NT2/D1 (cell line): Measurements from ENCODE around the gene PCDHA2.

ENCODE experiments used
- DNase-seq: peaks from one replicate; pipeline ENCODE4 v3.0.0-alpha.2; 2011; ENCODE audit warnings: low read depth, low spot score
- H3K27me3 ChIP-seq: 2 replicates; pipeline ENCODE4 v1.6.0; 2011; ENCODE audit warnings: mild to moderate bottlenecking; ENCODE audit not compliant: insufficient read length, insufficient read depth
- H3K36me3 ChIP-seq: 2 replicates; pipeline ENCODE4 v1.6.1; 2011; ENCODE audit warnings: mild to moderate bottlenecking, low read length, mixed read lengths; ENCODE audit not compliant: insufficient read depth, insufficient read length
- H3K4me1 ChIP-seq: 2 replicates; pipeline ENCODE4 v1.5.1; 2011; ENCODE audit not compliant: insufficient read depth, insufficient read length
- H3K4me3 ChIP-seq: 2 replicates; pipeline ENCODE4 v1.5.1; 2011; ENCODE audit warnings: low read depth; ENCODE audit not compliant: insufficient read length
- H3K9ac ChIP-seq: 2 replicates; pipeline ENCODE4 v1.6.0; 2011; ENCODE audit warnings: low read depth; ENCODE audit not compliant: insufficient read length
- H3K9me3 ChIP-seq: 2 replicates; pipeline ENCODE4 v1.5.1; 2011; ENCODE audit warnings: mild to moderate bottlenecking, low read length; ENCODE audit not compliant: insufficient read depth
- SUZ12 ChIP-seq: IDR thresholded peaks from 2 replicates; pipeline ENCODE4 v1.6.1; 2011; ENCODE audit not compliant: insufficient read length, insufficient read depth; ENCODE audit errors: extremely low read depth
- YY1 ChIP-seq: IDR thresholded peaks from 2 replicates; pipeline ENCODE4 v1.6.1; 2011; ENCODE audit not compliant: insufficient read length, insufficient read depth
- ZNF274 ChIP-seq: IDR thresholded peaks from 2 replicates; pipeline ENCODE4 v1.6.1; 2011; ENCODE audit warnings: mild to moderate bottlenecking, low read depth, low read length

PCDHA2 gene

DNA sequence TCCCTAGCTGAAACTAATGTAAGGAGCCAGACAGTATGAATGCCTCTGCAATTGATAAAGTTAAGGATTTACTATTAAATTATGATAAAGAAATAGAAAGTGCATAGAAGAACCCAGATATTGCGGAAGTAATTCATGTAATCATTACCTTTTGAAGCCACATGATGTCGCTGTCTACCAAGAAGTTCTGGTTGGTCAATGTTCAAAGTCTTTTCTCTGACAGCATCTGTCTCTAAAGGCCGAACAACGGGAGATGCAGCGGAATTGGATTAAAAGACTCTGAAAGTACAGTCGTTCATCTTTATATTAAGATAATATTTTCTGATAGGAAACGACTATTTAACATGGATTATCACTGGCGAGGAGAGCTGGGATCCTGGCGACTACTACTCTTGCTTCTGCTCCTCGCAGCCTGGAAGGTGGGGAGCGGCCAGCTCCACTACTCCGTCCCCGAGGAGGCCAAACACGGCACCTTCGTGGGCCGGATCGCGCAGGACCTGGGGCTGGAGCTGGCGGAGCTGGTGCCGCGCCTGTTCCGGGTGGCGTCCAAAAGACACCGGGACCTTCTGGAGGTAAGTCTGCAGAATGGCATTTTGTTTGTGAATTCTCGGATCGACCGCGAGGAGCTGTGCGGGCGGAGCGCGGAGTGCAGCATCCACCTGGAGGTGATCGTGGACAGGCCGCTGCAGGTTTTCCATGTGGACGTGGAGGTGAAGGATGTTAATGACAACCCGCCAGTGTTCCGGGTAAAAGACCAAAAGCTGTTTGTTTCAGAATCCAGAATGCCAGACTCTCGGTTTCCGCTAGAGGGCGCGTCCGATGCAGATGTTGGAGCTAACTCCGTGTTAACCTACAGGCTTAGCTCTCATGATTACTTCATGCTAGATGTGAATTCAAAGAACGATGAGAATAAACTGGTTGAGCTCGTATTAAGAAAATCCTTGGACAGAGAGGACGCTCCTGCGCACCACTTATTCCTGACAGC lies 46.6 kb downstream of the PCDHA2 start, which contains the start of gene PCDHA8:
TSS of gene PCDHA8 (plus strand) at position 210 of the 985 bp plus-strand sequence. CDS start at position 345, 135 bp downstream.
- Histone ChIP-seq H3K4me3 (peak within 1 kb of the TSS; percentile 29), H3K4me1 (no peaks in the 10 kb centered on the region), H3K36me3 (no peaks in the 10 kb centered on the region), H3K27me3 (no peaks in the 10 kb centered on the region), H3K9me3 (no peaks in the 10 kb centered on the region), H3K9ac (no peak within 1 kb of the TSS)
- DNase-seq: no peak
- TF ChIP-seq ZNF274 (no peak), YY1 (no peak), SUZ12 (no peak)

DNA sequence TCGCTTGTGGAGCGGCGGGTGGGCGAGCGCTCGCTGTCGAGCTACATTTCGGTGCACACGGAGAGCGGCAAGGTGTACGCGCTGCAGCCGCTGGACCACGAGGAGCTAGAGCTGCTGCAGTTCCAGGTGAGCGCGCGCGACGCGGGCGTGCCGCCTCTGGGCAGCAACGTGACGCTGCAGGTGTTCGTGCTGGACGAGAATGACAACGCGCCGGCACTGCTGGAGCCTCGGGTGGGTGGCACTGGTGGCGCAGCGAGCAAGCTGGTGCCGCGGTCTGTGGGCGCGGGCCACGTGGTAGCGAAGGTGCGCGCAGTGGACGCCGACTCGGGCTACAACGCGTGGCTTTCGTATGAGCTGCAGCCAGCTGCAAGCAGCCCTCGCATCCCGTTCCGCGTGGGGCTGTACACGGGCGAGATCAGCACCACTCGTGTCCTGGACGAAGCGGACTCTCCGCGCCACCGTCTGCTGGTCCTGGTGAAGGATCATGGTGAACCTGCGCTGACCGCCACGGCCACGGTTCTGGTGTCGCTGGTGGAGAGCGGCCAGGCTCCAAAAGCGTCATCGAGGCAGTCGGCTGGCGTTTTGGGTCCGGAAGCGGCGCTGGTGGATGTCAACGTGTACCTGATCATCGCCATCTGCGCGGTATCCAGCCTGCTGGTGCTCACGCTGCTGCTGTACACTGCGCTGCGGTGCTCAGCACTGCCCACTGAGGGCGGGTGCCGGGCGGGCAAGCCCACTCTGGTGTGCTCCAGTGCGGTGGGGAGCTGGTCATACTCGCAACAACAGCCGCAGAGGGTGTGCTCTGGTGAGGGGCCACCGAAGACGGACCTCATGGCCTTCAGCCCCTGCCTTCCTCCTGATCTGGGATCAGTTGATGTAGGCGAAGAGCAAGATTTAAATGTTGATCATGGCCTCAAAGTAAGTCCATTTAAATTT lies 48.4 kb downstream of the PCDHA2 start:
- Histone ChIP-seq H3K36me3 (no peaks in the 10 kb centered on the region), H3K9me3 (no peaks in the 10 kb centered on the region), H3K9ac (no peak overlapping the region), H3K4me1 (no peaks in the 10 kb centered on the region), H3K4me3 (no peak overlapping the region), H3K27me3 (no peaks in the 10 kb centered on the region)
- DNase-seq: no peak
- TF ChIP-seq SUZ12: no peak
- no peak for TF ChIP-seq ZNF274
